HEK293 (cell line): ENCODE data around the gene BRCA1.

Experiments used
- CTCF ChIA-PET: fragments of 350-600 bp; formaldehyde crosslinking; extraction: SDS; loops from one replicate; lab custom pipeline; 2021; ENCODE audit warnings: antibody characterized with exemption; lab: Yijun Ruan, JAX
- POLR2A ChIA-PET: fragments of 300-600 bp; formaldehyde crosslinking; extraction: SDS; loops from one replicate; lab custom pipeline; 2020; ENCODE audit warnings: antibody characterized with exemption, inconsistent platforms; lab: Yijun Ruan, JAX
- H3K27ac ChIP-seq: fragments of 200-500 bp; sonication (Bioruptor generic); 2 replicates; pipeline ENCODE4 v1.5.1; 2014; ENCODE audit warnings: low read depth, low read length, control low read depth, inconsistent platforms; ENCODE audit errors: extremely low read depth
- H3K36me3 ChIP-seq, 2 experiments: fragments of 200-500 bp in 1 of 2; sonication (Bioruptor generic) in 1 of 2; 1 replicate in 1 of 2; 2 replicates in 1 of 2; pipeline ENCODE4 v1.5.1; 2014 to 2017; ENCODE audit warnings: inconsistent platforms in 2 of 2, low read length in 2 of 2; ENCODE audit not compliant: control insufficient read depth in 2 of 2, insufficient read depth in 1 of 2
- H3K4me1 ChIP-seq: fragments of 200-500 bp; sonication (Bioruptor generic); 2 replicates; pipeline ENCODE4 v1.5.1; 2014; ENCODE audit warnings: mild to moderate bottlenecking, low read length, inconsistent platforms; ENCODE audit not compliant: control insufficient read depth, insufficient read depth
- H3K4me3 ChIP-seq: 2 replicates; pipeline ENCODE4 v1.5.1; 2011; ENCODE audit warnings: low read depth, mild to moderate bottlenecking, control low read depth, low read length, moderate library complexity
- H3K9me3 ChIP-seq: fragments of 200-500 bp; sonication (Bioruptor generic); 2 replicates; pipeline ENCODE4 v1.5.1; 2014; ENCODE audit warnings: low read depth, low read length, inconsistent platforms; ENCODE audit not compliant: control insufficient read depth, insufficient read depth
- BCL11A ChIP-seq: fragments of 450-650 bp; formaldehyde crosslinking; IDR thresholded peaks from 2 replicates; pipeline ENCODE4 v1.5.1; 2016; ENCODE audit warnings: low read depth, missing biosample characterization, missing genetic modification characterization
- BCL11B ChIP-seq: fragments of 450-650 bp; formaldehyde crosslinking; IDR thresholded peaks from 2 replicates; pipeline ENCODE4 v1.5.1; 2016; ENCODE audit warnings: low read depth, missing biosample characterization, missing genetic modification characterization
- FEZF1 ChIP-seq: fragments of 450-650 bp; formaldehyde crosslinking; IDR thresholded peaks from 2 replicates; pipeline ENCODE4 v1.5.1; 2016; ENCODE audit warnings: missing biosample characterization, missing genetic modification characterization
- GLI4 ChIP-seq: fragments of 450-650 bp; formaldehyde crosslinking; IDR thresholded peaks from 2 replicates; pipeline ENCODE4 v1.5.1; 2016; ENCODE audit warnings: missing biosample characterization, missing genetic modification characterization
- GLIS1 ChIP-seq: fragments of 450-650 bp; formaldehyde crosslinking; IDR thresholded peaks from 2 replicates; pipeline ENCODE4 v1.5.1; 2016; ENCODE audit warnings: missing biosample characterization, missing genetic modification characterization
- HOXC10 ChIP-seq: sonication (generic); formaldehyde crosslinking; IDR thresholded peaks from 2 replicates; pipeline ENCODE4 v1.8.1; 2023; ENCODE audit warnings: mild to moderate bottlenecking, missing genetic modification reagents
- IKZF3 ChIP-seq: fragments of 450-650 bp; IDR thresholded peaks from 2 replicates; pipeline ENCODE4 v1.5.0; 2018; ENCODE audit warnings: missing biosample characterization, mild to moderate bottlenecking, missing genetic modification characterization, moderate library complexity
- KLF8 ChIP-seq: fragments of 450-650 bp; formaldehyde crosslinking; IDR thresholded peaks from 2 replicates; pipeline ENCODE4 v1.5.1; 2016; ENCODE audit warnings: missing biosample characterization, missing genetic modification characterization
- OSR2 ChIP-seq: fragments of 450-650 bp; formaldehyde crosslinking; IDR thresholded peaks from 2 replicates; pipeline ENCODE4 v1.5.1; 2016; ENCODE audit warnings: missing biosample characterization, missing genetic modification characterization
- SCRT1 ChIP-seq: fragments of 450-650 bp; formaldehyde crosslinking; IDR thresholded peaks from 2 replicates; pipeline ENCODE4 v1.5.1; 2016; ENCODE audit warnings: missing biosample characterization, missing genetic modification characterization, borderline replicate concordance
- ZBTB11 ChIP-seq: fragments of 450-650 bp; formaldehyde crosslinking; conservative IDR thresholded peaks from 2 replicates; pipeline ENCODE4 v1.5.1; 2016; ENCODE audit warnings: low read depth, missing biosample characterization, missing genetic modification characterization
- ZBTB17 ChIP-seq: fragments of 450-650 bp; formaldehyde crosslinking; IDR thresholded peaks from 2 replicates; pipeline ENCODE4 v1.5.1; 2016; ENCODE audit warnings: missing biosample characterization, missing genetic modification characterization
- ZEB2 ChIP-seq: fragments of 450-650 bp; formaldehyde crosslinking; IDR thresholded peaks from 2 replicates; pipeline ENCODE4 v1.5.1; 2016; ENCODE audit warnings: missing biosample characterization, missing genetic modification characterization
- ZFP37 ChIP-seq: fragments of 450-650 bp; formaldehyde crosslinking; IDR thresholded peaks from 2 replicates; pipeline ENCODE4 v1.5.1; 2016; ENCODE audit warnings: missing biosample characterization, missing genetic modification characterization
- ZNF10 ChIP-seq: fragments of 450-650 bp; formaldehyde crosslinking; IDR thresholded peaks from 2 replicates; pipeline ENCODE4 v1.5.1; 2017; ENCODE audit warnings: missing biosample characterization, missing genetic modification characterization
- ZNF239 ChIP-seq: fragments of 450-650 bp; formaldehyde crosslinking; IDR thresholded peaks from 2 replicates; pipeline ENCODE4 v1.5.1; 2016; ENCODE audit warnings: missing biosample characterization, missing genetic modification characterization
- ZNF292 ChIP-seq: fragments of 450-650 bp; formaldehyde crosslinking; IDR thresholded peaks from 2 replicates; pipeline ENCODE4 v1.5.1; 2016; ENCODE audit warnings: low read depth, missing biosample characterization, missing genetic modification characterization, borderline replicate concordance
- ZNF324 ChIP-seq: fragments of 450-650 bp; formaldehyde crosslinking; IDR thresholded peaks from 2 replicates; pipeline ENCODE4 v1.5.1; 2016; ENCODE audit warnings: missing biosample characterization, missing genetic modification characterization
- ZNF335 ChIP-seq: fragments of 450-650 bp; formaldehyde crosslinking; conservative IDR thresholded peaks from 2 replicates; pipeline ENCODE4 v1.5.1; 2016; ENCODE audit warnings: missing biosample characterization, missing genetic modification characterization
- ZNF341 ChIP-seq: fragments of 450-650 bp; formaldehyde crosslinking; IDR thresholded peaks from 2 replicates; pipeline ENCODE4; 2016; ENCODE audit warnings: low read depth, missing biosample characterization, missing genetic modification characterization
- ZNF366 ChIP-seq: fragments of 450-650 bp; formaldehyde crosslinking; conservative IDR thresholded peaks from 2 replicates; pipeline ENCODE4 v1.5.1; 2016; ENCODE audit warnings: missing biosample characterization, missing genetic modification characterization
- ZNF513 ChIP-seq: fragments of 450-650 bp; IDR thresholded peaks from 2 replicates; pipeline ENCODE4 v1.5.1; 2018; ENCODE audit warnings: missing biosample characterization, missing genetic modification characterization
- ZNF529 ChIP-seq: fragments of 450-650 bp; formaldehyde crosslinking; IDR thresholded peaks from 2 replicates; pipeline ENCODE4 v1.5.1; 2017; ENCODE audit warnings: missing genetic modification characterization, missing biosample characterization; ENCODE audit not compliant: insufficient replicate concordance
- ZNF600 ChIP-seq: fragments of 450-650 bp; formaldehyde crosslinking; IDR thresholded peaks from 2 replicates; pipeline ENCODE4 v1.5.1; 2016; ENCODE audit warnings: missing biosample characterization, missing genetic modification characterization
- ZNF76 ChIP-seq: fragments of 450-650 bp; formaldehyde crosslinking; IDR thresholded peaks from 2 replicates; pipeline ENCODE4; 2016; ENCODE audit warnings: low read depth, missing biosample characterization, missing genetic modification characterization, borderline replicate concordance
- ZNF768 ChIP-seq: fragments of 450-650 bp; formaldehyde crosslinking; IDR thresholded peaks from 2 replicates; pipeline ENCODE4 v1.5.1; 2018; ENCODE audit warnings: missing biosample characterization, mild to moderate bottlenecking, missing genetic modification characterization
- ZSCAN30 ChIP-seq: fragments of 450-650 bp; IDR thresholded peaks from 2 replicates; pipeline ENCODE4 v1.5.1; 2018; ENCODE audit warnings: missing biosample characterization, mild to moderate bottlenecking, missing genetic modification characterization, moderate library complexity
- TF ChIP-seq, protein P1 (sequence below): fragments of 450-650 bp; formaldehyde crosslinking; IDR thresholded peaks from 2 replicates; pipeline ENCODE4 v1.5.1; 2016; ENCODE audit warnings: missing biosample characterization, missing genetic modification characterization, low read depth

Gene BRCA1

DNA sequence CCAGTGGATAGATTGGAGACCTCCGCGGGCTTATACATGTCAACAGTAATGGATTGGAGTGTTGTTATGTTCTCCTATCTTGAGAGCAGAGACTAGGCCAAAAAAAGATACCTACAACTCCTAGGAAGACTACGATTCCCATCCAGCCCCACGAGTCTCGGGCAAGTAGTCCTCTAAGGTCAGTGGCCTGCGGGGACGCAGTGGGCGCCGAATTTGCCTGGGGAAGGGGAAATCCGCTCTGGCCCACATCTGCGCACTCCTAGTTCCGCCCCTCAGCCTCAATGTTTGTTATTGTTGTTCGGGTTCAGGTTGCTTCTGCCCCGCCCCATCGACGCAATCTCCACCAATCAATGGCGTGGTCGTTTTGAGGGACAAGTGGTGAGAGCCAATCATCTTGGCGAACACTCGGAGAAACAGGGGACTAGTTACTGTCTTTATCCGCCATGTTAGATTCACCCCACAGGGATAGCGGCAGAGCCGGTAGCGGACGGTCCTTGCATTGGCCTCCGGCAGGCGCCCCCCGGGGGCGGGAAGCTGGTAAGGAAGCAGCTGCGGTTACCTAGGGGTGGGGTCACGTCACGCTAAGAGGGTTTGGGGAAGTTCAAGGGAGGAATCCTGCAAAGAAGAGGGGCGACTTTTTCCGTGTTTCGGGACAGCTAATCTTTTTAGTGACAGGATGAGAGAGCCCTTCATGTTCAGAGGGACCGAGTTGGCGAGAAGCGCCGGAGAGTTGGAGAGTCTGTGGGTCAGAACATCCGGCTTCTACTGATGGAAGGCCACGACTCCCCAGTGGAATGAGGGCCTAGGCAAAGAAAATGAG lies 45.8 kb upstream of the BRCA1 start, which contains the start of gene NBR1 (continued):
- TF ChIP-seq ZBTB11 (peak; percentile 43), ZNF768 (tag by site-specific recombination) (no peak), GLIS1 (peak; percentile 95), SCRT1 (tag by site-specific recombination) (no peak), ZNF529 (tag by site-specific recombination) (no peak), ZNF341 (tag by site-specific recombination) (peak; percentile 89), ZFP37 (tag by site-specific recombination) (0 out of 2 replicates have a peak, but pooled peaks have one; percentile 16), BCL11B (no peak), OSR2 (tag by site-specific recombination) (peak; percentile 94), ZNF335 (tag by site-specific recombination) (peak; percentile 7), ZNF292 (tag by site-specific recombination) (no peak), ZNF600 (tag by site-specific recombination) (0 out of 2 replicates have a peak, but pooled peaks have one; percentile 13), ZSCAN30 (tag by site-specific recombination) (peak; percentile 39), GLI4 (tag by site-specific recombination) (no peak), ZNF76 (tag by site-specific recombination) (no peak), ZNF324 (tag by site-specific recombination) (peak; percentile 42; the same call in 1 of the 2 replicates)

GRCh38 chr17:43170140-43170765 lies 45.1 kb upstream of the BRCA1 start:
- Histone ChIP-seq H3K27ac (peak overlapping the region; percentile 72), H3K4me3 (peak overlapping the region; percentile 91), H3K4me1 (peaks cover 4% of the 10 kb centered on the region; the same call in 1 of the 2 replicates), H3K36me3 (peaks cover 0 to 15% of the 10 kb centered on the region in 2 experiments; a peak in 2 of 3 replicates), H3K9me3 (no peaks in the 10 kb centered on the region)
- ChIA-PET CTCF (interaction anchor here (0.8 kb wide), 1 partner anchor 140 kb away, joined by 3 read pairs; no protein-coding TSS in a partner anchor), POLR2A (interaction anchor here (1.0 to 2.9 kb wide), 5 partner anchors 45 to 198 kb away, joined by 3 to 26 read pairs (median 8); partner anchors contain the start of genes BRCA1 and RPL27)
- TF ChIP-seq ZNF335 (tag by site-specific recombination) (peak; percentile 91), ZBTB17 (tag by site-specific recombination) (peak; percentile 47; the same call in 1 of the 2 replicates), BCL11A (tag by site-specific recombination) (0 out of 2 replicates have a peak, but pooled peaks have one; percentile 38), ZNF239 (tag by site-specific recombination) (no peak), ZSCAN30 (tag by site-specific recombination) (peak; percentile 50), ZNF366 (tag by site-specific recombination) (peak; percentile 83), KLF8 (peak; percentile 36; the same call in 1 of the 2 replicates), ZNF513 (no peak), ZEB2 (tag by site-specific recombination) (peak; percentile 47), ZNF10 (tag by site-specific recombination) (0 out of 2 replicates have a peak, but pooled peaks have one; percentile 25), HOXC10 (CRISPR knock-in tag) (no peak), FEZF1 (tag by site-specific recombination) (no peak), IKZF3 (tag by site-specific recombination) (peak; percentile 66)
- TF ChIP-seq, protein P1, sequence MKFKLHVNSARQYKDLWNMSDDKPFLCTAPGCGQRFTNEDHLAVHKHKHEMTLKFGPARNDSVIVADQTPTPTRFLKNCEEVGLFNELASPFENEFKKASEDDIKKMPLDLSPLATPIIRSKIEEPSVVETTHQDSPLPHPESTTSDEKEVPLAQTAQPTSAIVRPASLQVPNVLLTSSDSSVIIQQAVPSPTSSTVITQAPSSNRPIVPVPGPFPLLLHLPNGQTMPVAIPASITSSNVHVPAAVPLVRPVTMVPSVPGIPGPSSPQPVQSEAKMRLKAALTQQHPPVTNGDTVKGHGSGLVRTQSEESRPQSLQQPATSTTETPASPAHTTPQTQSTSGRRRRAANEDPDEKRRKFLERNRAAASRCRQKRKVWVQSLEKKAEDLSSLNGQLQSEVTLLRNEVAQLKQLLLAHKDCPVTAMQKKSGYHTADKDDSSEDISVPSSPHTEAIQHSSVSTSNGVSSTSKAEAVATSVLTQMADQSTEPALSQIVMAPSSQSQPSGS (tag by site-specific recombination), result peak; percentile 96
